Activated T-cell treated with anti-CD3 and anti-CD28 coated beads, Interleukin-2, amount 50 U/mL, for 24 hours (primary cell): ENCODE measurements around the gene TRMT10B.
"Not testable (repeated sequence)": the region's sequence is repeated elsewhere in the genome, so short reads cannot be mapped to it uniquely, and the experiment has no call there.

Experiments
- DNase-seq: peaks from one replicate; pipeline ENCODE4 v3.0.0-alpha.2; 2020
- H3K27ac Mint-ChIP-seq: 2 replicates; pipeline ENCODE4 v1.8.0; 2020; ENCODE audit warnings: mild to moderate bottlenecking, mixed read lengths
- H3K27me3 Mint-ChIP-seq: 2 replicates; pipeline ENCODE4 v1.8.0; 2020; ENCODE audit warnings: mixed read lengths
- H3K36me3 Mint-ChIP-seq: 2 replicates; pipeline ENCODE4 v1.8.0; 2020; ENCODE audit warnings: low read depth, mixed read lengths
- H3K4me1 Mint-ChIP-seq: 2 replicates; pipeline ENCODE4 v1.8.0; 2020; ENCODE audit warnings: low read depth, mixed read lengths
- H3K4me3 Mint-ChIP-seq: 2 replicates; pipeline ENCODE4 v1.8.0; 2020; ENCODE audit warnings: mild to moderate bottlenecking, moderate library complexity, mixed read lengths
- H3K9me3 Mint-ChIP-seq: 2 replicates; pipeline ENCODE4 v1.8.0; 2020; ENCODE audit warnings: mixed read lengths

Gene TRMT10B

DNA sequence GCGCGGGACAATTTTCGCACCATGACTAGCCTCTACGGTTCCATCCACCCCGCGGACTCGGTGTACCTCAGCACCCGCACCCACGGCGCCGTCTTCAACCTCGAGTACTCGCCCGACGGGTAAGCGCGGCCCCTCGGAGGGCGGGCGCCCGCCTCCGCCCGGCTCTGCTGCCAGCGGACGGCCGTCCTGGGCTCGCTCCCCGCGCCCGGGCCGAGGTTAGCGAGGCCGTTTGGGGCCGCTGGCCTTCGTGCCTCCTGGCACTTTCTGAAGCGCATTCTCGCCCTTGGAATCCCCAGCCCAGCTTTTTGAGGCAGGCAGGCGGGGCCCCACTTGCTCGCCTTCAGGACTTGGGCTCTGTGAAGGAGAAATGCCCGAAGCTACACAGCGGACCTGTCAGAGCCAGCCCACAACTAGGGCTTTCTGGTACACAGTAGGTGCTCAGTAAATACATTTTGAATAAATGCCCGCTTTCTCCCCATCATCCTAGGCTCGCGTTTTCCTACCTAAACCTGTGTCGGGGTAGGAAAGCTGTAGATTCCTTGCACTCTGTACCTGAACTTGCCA lies 47.8 kb downstream of the TRMT10B start:
- DNase-seq, result no peak
- Mint-ChIP-seq H3K4me1 (peaks cover 48% of the 10 kb centered on the region), H3K27ac (peak overlapping the region; percentile 81), H3K4me3 (peak overlapping the region; percentile 93), H3K27me3 (no peaks in the 10 kb centered on the region), H3K36me3 (peaks cover 37% of the 10 kb centered on the region), H3K9me3 (no peaks in the 10 kb centered on the region)

DNA sequence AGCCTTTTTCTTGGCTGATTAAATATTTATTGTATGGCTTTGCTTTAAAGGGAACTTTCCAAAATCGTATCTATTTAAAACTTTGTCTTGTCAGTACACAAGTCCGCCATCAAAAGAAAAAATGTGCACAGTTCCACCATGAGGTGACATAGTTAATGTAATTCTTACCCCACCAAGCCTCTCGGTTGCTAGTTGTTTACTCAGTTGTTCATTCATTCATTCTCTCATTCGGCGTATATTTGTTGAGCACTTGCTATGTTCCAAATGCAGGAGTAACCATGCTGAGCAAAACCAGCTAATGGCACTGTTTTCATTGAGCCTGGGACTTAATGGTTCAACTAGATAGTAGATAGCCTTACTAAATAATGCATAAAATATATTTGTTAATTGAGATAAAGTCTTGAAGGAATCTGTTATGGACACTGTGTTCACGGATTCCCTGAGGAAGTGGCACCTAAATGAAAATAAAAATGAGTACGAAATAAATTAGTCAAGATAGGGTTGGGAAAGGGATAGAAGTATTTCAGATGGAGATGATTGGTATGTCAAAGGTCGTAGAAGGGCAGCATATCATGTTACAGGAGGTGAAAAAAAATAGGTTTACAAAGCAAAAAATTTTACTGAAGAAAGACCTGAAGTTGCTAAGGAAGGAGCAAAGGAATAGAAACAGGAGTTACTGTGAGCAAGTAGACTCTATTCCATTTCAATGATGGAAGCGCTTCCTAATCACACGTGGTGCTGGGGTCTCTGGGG lies 48.5 kb downstream of the TRMT10B start:
- Mint-ChIP-seq H3K36me3 (peaks cover 39% of the 10 kb centered on the region), H3K27ac (peak overlapping the region; percentile 81), H3K27me3 (no peaks in the 10 kb centered on the region), H3K9me3 (no peaks in the 10 kb centered on the region), H3K4me3 (peak overlapping the region; percentile 93), H3K4me1 (peaks cover 53% of the 10 kb centered on the region)
- no peak for DNase-seq

DNA sequence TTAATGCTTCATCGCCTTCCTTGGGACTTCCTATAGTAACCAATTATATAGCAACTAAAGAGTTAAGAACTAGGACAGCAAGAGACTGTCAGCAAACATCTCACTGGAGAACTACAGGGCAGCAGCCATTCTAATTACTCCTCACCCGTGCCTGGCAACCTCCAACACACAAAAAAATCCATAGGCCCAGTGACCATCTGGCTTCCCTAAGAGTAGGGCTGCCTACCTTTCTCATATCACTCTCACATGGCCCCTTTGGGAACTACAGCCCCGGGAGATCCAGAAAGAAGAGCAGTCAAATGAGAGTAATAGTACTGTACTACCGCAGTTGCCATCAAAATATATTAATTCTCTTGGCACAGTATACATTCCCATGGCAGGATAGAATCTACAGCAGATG lies 52.7 kb downstream of the TRMT10B start:
- Mint-ChIP-seq H3K9me3 (no peaks in the 10 kb centered on the region), H3K36me3 (peaks cover 49% of the 10 kb centered on the region), H3K27me3 (no peaks in the 10 kb centered on the region), H3K4me3 (no peak overlapping the region), H3K4me1 (peaks cover 42% of the 10 kb centered on the region), H3K27ac (no peak overlapping the region)
- DNase-seq, result no peak

DNA sequence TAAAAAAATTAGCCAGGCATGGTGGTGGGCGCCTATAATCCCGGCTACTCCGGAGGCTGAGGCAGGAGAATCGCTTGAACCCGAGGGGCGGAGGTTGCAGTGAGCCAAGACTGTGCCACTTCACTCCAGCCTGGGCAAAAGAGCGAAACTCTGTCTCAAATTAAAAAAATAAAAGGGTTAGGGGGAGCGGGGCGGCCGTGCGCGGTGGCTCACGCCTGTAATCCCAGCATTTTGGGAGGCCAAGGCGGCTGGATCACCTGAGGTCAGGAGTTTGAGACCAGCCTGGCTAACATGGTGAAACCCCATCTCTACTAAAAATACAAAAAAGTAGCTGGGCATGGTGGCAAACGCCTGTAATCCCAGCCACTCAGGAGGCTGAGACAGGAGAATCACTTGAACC lies 56.1 kb downstream of the TRMT10B start:
- not testable (repeated sequence) for H3K27ac Mint-ChIP-seq, DNase-seq, H3K27me3 Mint-ChIP-seq, H3K4me3 Mint-ChIP-seq, H3K9me3 Mint-ChIP-seq
- peaks cover 31% of the 10 kb centered on the region for H3K36me3 Mint-ChIP-seq
- peaks cover 26% of the 10 kb centered on the region for H3K4me1 Mint-ChIP-seq

DNA sequence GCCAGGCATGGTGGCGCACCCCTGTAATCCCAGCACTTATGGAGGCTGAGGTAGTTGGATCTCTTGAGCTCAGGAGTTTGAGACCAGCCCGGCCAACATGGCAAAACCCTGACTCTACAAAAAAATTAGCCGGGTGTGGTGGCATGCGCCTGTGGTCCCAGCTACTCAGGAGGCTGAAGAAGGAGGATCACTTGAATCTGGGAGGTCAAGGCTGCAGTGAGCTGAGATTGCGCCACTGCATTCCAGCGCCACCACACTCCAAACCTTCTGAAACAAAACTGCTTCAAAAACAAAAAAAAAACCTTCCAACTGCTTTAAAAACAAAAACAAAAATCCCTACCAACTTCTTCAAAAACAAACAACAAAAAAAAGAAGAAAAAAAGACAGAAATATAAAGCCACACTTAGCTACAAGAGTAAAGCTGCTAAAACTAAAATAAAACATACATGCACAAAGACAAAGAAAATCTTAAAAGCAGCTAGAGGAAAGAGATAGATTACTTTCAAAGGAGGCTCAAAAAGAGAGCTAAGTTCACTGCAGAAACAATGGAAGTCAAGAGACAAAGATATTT lies 58.4 kb downstream of the TRMT10B start:
- H3K4me1 Mint-ChIP-seq, result peaks cover 14% of the 10 kb centered on the region
- no peaks in the 10 kb centered on the region for H3K9me3 Mint-ChIP-seq
- H3K27me3 Mint-ChIP-seq, result no peaks in the 10 kb centered on the region
- H3K27ac Mint-ChIP-seq, result no peak overlapping the region
- no peak for DNase-seq
- peaks cover 25% of the 10 kb centered on the region for H3K36me3 Mint-ChIP-seq
- H3K4me3 Mint-ChIP-seq, result no peak overlapping the region

DNA sequence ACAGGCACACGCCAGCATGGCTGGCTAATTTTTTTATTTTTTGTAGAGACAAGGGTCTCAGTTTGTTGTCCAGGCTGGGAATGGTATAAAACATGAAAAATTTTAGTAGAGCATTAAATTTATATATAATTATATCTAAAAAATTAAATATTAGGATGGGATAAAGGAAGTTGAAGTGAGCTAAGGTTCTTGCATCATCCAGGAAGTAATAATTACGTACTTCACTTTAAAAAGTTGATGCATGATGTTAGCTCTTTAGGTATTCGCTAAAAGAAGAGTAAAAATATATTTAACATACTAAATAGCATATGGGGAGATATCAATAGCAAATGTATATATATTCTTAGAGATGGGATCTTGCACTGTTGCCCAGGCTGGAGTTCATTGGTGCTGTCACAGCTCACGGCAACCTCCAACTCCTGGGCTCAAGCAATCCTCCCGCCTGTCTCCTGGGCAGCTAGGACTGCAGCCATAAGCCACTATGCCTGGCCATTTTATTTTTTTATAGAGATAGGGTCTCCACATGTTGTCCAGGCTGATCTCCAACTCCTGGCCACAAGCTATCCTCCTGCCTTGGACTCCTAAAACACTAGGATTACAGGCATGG lies 59.3 kb downstream of the TRMT10B start:
- DNase-seq, result no peak
- Mint-ChIP-seq H3K4me1 (peaks cover 10% of the 10 kb centered on the region), H3K27ac (peak overlapping the region; percentile 69), H3K4me3 (no peak overlapping the region), H3K9me3 (no peaks in the 10 kb centered on the region), H3K27me3 (no peaks in the 10 kb centered on the region), H3K36me3 (peaks cover 21% of the 10 kb centered on the region)

DNA sequence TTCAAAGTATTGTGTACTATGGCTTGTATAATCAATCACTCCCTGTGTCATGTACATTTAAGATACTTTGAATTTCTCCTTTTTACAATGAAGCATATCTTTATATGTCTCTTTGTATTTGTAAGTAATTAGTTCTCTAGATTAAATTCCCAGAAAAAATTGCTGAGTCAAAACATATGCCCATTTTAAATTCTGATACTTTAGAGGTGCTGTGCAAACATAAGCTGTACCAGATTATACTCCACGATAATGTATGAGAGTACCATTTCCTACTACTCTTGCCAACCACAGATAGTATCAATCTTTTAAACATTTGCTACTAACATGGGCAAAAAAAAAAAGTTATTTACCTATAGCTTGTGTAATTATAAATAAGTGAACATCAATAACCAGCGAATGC lies 65.2 kb downstream of the TRMT10B start:
- no peak overlapping the region for H3K27ac Mint-ChIP-seq
- no peaks in the 10 kb centered on the region for H3K9me3 Mint-ChIP-seq
- peaks cover 47% of the 10 kb centered on the region for H3K36me3 Mint-ChIP-seq
- H3K27me3 Mint-ChIP-seq, result no peaks in the 10 kb centered on the region
- no peak for DNase-seq
- no peak overlapping the region for H3K4me3 Mint-ChIP-seq
- peaks cover 2% of the 10 kb centered on the region for H3K4me1 Mint-ChIP-seq

DNA sequence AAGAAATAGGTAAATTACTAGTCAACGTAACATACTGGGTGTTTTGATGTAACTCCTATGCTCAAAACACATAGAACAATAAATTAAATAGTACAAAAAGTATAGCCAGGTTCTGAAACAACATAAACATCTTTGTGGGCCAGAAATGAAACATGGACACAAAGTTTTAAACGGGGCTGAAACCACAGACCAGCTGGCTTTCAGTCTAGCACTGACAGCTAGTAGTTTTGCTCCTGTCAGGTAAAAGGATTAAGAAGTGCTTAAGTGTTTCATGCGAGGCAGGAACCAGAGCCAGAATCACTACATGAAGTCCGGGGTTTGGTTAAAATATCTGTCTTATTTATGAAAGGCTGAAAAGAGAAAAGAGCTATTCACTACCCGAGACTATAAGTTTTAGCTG lies 66.5 kb downstream of the TRMT10B start:
- no peak for DNase-seq
- Mint-ChIP-seq H3K4me3 (no peak overlapping the region), H3K27ac (no peak overlapping the region), H3K4me1 (peaks cover 2% of the 10 kb centered on the region), H3K9me3 (no peaks in the 10 kb centered on the region), H3K27me3 (no peaks in the 10 kb centered on the region), H3K36me3 (peaks cover 59% of the 10 kb centered on the region)

DNA sequence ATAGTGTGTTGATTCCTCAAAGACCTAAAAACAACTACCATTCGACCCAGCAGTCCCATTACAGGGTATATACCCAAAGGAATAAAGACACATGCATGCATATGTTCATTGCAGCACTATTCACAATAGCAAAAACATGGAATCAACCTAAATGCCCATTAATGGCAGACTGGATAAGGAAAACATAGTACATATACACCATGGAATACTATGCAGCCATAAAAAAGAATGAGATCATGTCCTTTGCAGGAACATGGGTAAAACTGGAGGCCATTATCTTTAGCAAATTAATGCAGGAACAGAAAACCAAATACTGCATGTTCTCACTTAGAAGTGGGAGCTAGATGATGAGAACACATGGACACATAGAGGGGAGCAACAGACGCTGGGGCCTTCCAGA lies 71.6 kb downstream of the TRMT10B start:
- not testable (repeated sequence) for H3K27me3 Mint-ChIP-seq, DNase-seq, H3K9me3 Mint-ChIP-seq, H3K4me3 Mint-ChIP-seq, H3K27ac Mint-ChIP-seq, H3K4me1 Mint-ChIP-seq
- H3K36me3 Mint-ChIP-seq, result peaks cover 76% of the 10 kb centered on the region

DNA sequence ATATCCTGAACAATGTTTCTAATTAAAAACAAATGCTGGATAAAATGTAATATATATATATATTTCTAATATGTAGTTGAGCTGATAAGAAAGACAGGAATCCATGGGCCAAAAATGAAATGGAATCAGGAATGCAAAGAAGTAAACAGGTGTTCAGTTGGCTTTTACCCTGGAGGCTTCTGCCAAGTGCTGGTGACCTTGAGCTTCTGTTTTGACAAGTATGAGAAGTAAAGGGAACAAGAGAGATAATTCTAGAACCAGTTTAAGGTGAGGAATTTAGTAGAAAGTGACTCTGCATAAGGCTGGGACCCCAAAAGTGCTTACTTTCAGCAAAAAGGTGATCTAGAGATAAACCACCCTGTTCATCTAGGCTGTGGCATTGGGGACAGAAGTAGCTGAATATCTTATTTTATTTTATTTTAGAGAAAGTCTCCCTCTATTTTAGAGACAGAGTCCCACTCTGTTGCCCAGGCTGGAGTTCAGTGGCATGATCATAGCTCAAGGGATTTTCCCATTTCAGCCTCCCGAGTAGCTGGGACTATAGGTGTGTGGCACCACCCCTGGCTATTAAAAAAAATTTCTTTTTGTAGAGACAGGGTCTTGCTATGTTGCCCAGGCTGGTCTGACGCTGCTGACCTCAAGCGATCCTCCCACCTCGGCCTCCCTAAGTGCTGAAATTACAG lies 74.0 kb downstream of the TRMT10B start:
- H3K36me3 Mint-ChIP-seq, result peaks cover 64% of the 10 kb centered on the region
- H3K4me3 Mint-ChIP-seq, result no peak overlapping the region
- peaks cover 2% of the 10 kb centered on the region for H3K4me1 Mint-ChIP-seq
- H3K9me3 Mint-ChIP-seq, result no peaks in the 10 kb centered on the region
- DNase-seq, result no peak
- no peaks in the 10 kb centered on the region for H3K27me3 Mint-ChIP-seq
- no peak overlapping the region for H3K27ac Mint-ChIP-seq
